ENCODE results near the gene MIER1. TPM values are rescaled to one million over a fixed set of nuclear protein-coding genes. Genes with fewer than 3 reads are reported as not detected.
"Not testable (repeated sequence)": the region's sequence is repeated elsewhere in the genome, so short reads cannot be mapped to it uniquely, and the experiment has no call there.

The MIER1 gene
- total RNA-seq (84.8 TPM), polyA plus RNA-seq (10 to 100 TPM; 33.4 to 41.9 (median 36.0) TPM)

GRCh38 chr1:66924756-66925557, at the start of gene MIER1, which contains the start of gene DNAI4:
TSS of gene MIER1 (plus strand) at chr1:66924990. CDS start at chr1:66925029, 39 bp downstream.
TSS of gene DNAI4 (minus strand) at chr1:66924856. CDS start at chr1:66924831, 25 bp downstream.
- Histone ChIP-seq H3K27me3 (ENCODE audit: control insufficient read depth, insufficient read depth, low read length) (no peaks in the 10 kb centered on the region), H3K4me3 (ENCODE audit: low read depth, low read length) (peak within 1 kb of the TSS; percentile 91), H3K36me3 (ENCODE audit: control insufficient read depth, insufficient read depth, low read length) (no peaks in the 10 kb centered on the region), H3K27ac (ENCODE audit: insufficient read depth, low read length, poor library complexity, severe bottlenecking) (peak within 1 kb of the TSS; percentile 95), H3K4me1 (ENCODE audit: control insufficient read depth, insufficient read depth, low read length, poor library complexity, severe bottlenecking) (peaks cover 36% of the 10 kb centered on the region), H3K9me3 (ENCODE audit: control insufficient read depth in 2 of 2, low read length in 2 of 2) (no peaks in the 10 kb centered on the region)
- Mint-ChIP-seq H3K27me3 (peaks cover 10% of the 10 kb centered on the region), H3K4me1 (peaks cover 41 to 62% (median 54%) of the 10 kb centered on the region in 4 donors), H3K36me3 (no peaks in the 10 kb centered on the region), H3K9me3 (no peaks in the 10 kb centered on the region), H3K4me3 (peak within 1 kb of the TSS; percentile 95 to 99 (median 98)), H3K27ac (peak within 1 kb of the TSS; percentile 90 to 97 (median 95))
- ATAC-seq (ENCODE audit: low read depth in 2 of 2) (peak; percentile 95 to 96), DNase-seq (peak; percentile 96 to 98 (median 97))

GRCh38 chr1:66876664-66877063, 48.1 kb upstream of the MIER1 start:
- ATAC-seq (ENCODE audit: low read depth in 2 of 2) (no peak), DNase-seq (no peak)
- Histone ChIP-seq H3K27me3 (ENCODE audit: control insufficient read depth, insufficient read depth, low read length) (no peaks in the 10 kb centered on the region), H3K27ac (ENCODE audit: insufficient read depth, low read length, poor library complexity, severe bottlenecking) (no peak overlapping the region), H3K36me3 (ENCODE audit: control insufficient read depth, insufficient read depth, low read length) (no peaks in the 10 kb centered on the region), H3K4me3 (ENCODE audit: low read depth, low read length) (no peak overlapping the region), H3K9me3 (ENCODE audit: control insufficient read depth in 2 of 2, low read length in 2 of 2) (no peaks in the 10 kb centered on the region), H3K4me1 (ENCODE audit: control insufficient read depth, insufficient read depth, low read length, poor library complexity, severe bottlenecking) (no peaks in the 10 kb centered on the region)
- Mint-ChIP-seq H3K27ac (no peak overlapping the region), H3K27me3 (peaks cover 7% of the 10 kb centered on the region), H3K4me1 (no peaks in the 10 kb centered on the region), H3K4me3 (no peak overlapping the region), H3K9me3 (peaks cover 0 to 16% (median 5%) of the 10 kb centered on the region in 7 donors), H3K36me3 (no peaks in the 10 kb centered on the region)

- H3K36me3 Mint-ChIP-seq, result no peaks in the 10 kb centered on the region
- DNase-seq, result no peak
- no peaks in the 10 kb centered on the region for H3K36me3 ChIP-seq (ENCODE audit: control insufficient read depth, insufficient read depth, low read length)
- H3K9me3 Mint-ChIP-seq, result peaks cover 0 to 1% (median 0%) of the 10 kb centered on the region in 7 donors
- H3K27me3 ChIP-seq (ENCODE audit: control insufficient read depth, insufficient read depth, low read length), result no peaks in the 10 kb centered on the region
- H3K4me1 Mint-ChIP-seq, result no peaks in the 10 kb centered on the region
- H3K27ac ChIP-seq (ENCODE audit: insufficient read depth, low read length, poor library complexity, severe bottlenecking), result no peak overlapping the region
- H3K9me3 ChIP-seq (ENCODE audit: control insufficient read depth in 2 of 2, low read length in 2 of 2), result no peaks in the 10 kb centered on the region
- no peak for ATAC-seq (ENCODE audit: low read depth in 2 of 2)
- no peak overlapping the region for H3K27ac Mint-ChIP-seq
- no peak overlapping the region for H3K4me3 Mint-ChIP-seq
- no peak overlapping the region for H3K4me3 ChIP-seq (ENCODE audit: low read depth, low read length)
- H3K27me3 Mint-ChIP-seq, result peaks cover 7% of the 10 kb centered on the region
- H3K4me1 ChIP-seq (ENCODE audit: control insufficient read depth, insufficient read depth, low read length, poor library complexity, severe bottlenecking), result no peaks in the 10 kb centered on the region
Measured at GRCh38 chr1:66889030-66889429, 35.8 kb upstream of the MIER1 start.

- Histone ChIP-seq H3K4me3 (ENCODE audit: low read depth, low read length) (no peak overlapping the region), H3K4me1 (ENCODE audit: control insufficient read depth, insufficient read depth, low read length, poor library complexity, severe bottlenecking) (no peaks in the 10 kb centered on the region), H3K9me3 (ENCODE audit: control insufficient read depth in 2 of 2, low read length in 2 of 2) (no peaks in the 10 kb centered on the region), H3K36me3 (ENCODE audit: control insufficient read depth, insufficient read depth, low read length) (no peaks in the 10 kb centered on the region), H3K27me3 (ENCODE audit: control insufficient read depth, insufficient read depth, low read length) (no peaks in the 10 kb centered on the region), H3K27ac (ENCODE audit: insufficient read depth, low read length, poor library complexity, severe bottlenecking) (no peak overlapping the region)
- peaks cover 0 to under 1% (median 0%) of the 10 kb centered on the region in 7 donors for H3K9me3 Mint-ChIP-seq
- no peak for ATAC-seq (ENCODE audit: low read depth in 2 of 2)
- H3K4me3 Mint-ChIP-seq, result no peak overlapping the region
- H3K27me3 Mint-ChIP-seq, result peaks cover 7% of the 10 kb centered on the region
- no peak overlapping the region for H3K27ac Mint-ChIP-seq
- H3K36me3 Mint-ChIP-seq, result no peaks in the 10 kb centered on the region
- DNase-seq, result no peak
- no peaks in the 10 kb centered on the region for H3K4me1 Mint-ChIP-seq
Measured at GRCh38 chr1:66890621-66891020, 34.2 kb upstream of the MIER1 start.

GRCh38 chr1:66893712-66894111, 31.1 kb upstream of the MIER1 start:
- no peaks in the 10 kb centered on the region for H3K36me3 Mint-ChIP-seq
- H3K9me3 ChIP-seq (ENCODE audit: control insufficient read depth in 2 of 2, low read length in 2 of 2), result no peaks in the 10 kb centered on the region
- H3K36me3 ChIP-seq (ENCODE audit: control insufficient read depth, insufficient read depth, low read length), result no peaks in the 10 kb centered on the region
- H3K27me3 Mint-ChIP-seq, result peaks cover 4% of the 10 kb centered on the region
- H3K4me3 ChIP-seq (ENCODE audit: low read depth, low read length), result no peak overlapping the region
- H3K9me3 Mint-ChIP-seq, result peaks cover 0 to 3% (median 0%) of the 10 kb centered on the region in 7 donors
- no peak for DNase-seq
- no peak for ATAC-seq (ENCODE audit: low read depth in 2 of 2)
- no peak overlapping the region for H3K4me3 Mint-ChIP-seq
- no peak overlapping the region for H3K27ac Mint-ChIP-seq
- no peaks in the 10 kb centered on the region for H3K4me1 Mint-ChIP-seq
- no peaks in the 10 kb centered on the region for H3K4me1 ChIP-seq (ENCODE audit: control insufficient read depth, insufficient read depth, low read length, poor library complexity, severe bottlenecking)
- H3K27ac ChIP-seq (ENCODE audit: insufficient read depth, low read length, poor library complexity, severe bottlenecking), result no peak overlapping the region
- peaks cover 2% of the 10 kb centered on the region for H3K27me3 ChIP-seq (ENCODE audit: control insufficient read depth, insufficient read depth, low read length)

GRCh38 chr1:66915203-66915602, 9.6 kb upstream of the MIER1 start:
- not testable (repeated sequence) for ATAC-seq (ENCODE audit: low read depth in 2 of 2); H3K36me3 Mint-ChIP-seq; H3K9me3 ChIP-seq (ENCODE audit: control insufficient read depth in 2 of 2, low read length in 2 of 2); H3K4me3 Mint-ChIP-seq; H3K36me3 ChIP-seq (ENCODE audit: control insufficient read depth, insufficient read depth, low read length); H3K27ac ChIP-seq (ENCODE audit: insufficient read depth, low read length, poor library complexity, severe bottlenecking); H3K27ac Mint-ChIP-seq; H3K27me3 ChIP-seq (ENCODE audit: control insufficient read depth, insufficient read depth, low read length); DNase-seq; H3K27me3 Mint-ChIP-seq; H3K4me3 ChIP-seq (ENCODE audit: low read depth, low read length); H3K9me3 Mint-ChIP-seq; H3K4me1 ChIP-seq (ENCODE audit: control insufficient read depth, insufficient read depth, low read length, poor library complexity, severe bottlenecking); H3K4me1 Mint-ChIP-seq

- Histone ChIP-seq H3K4me1 (ENCODE audit: control insufficient read depth, insufficient read depth, low read length, poor library complexity, severe bottlenecking) (no peaks in the 10 kb centered on the region), H3K27ac (ENCODE audit: insufficient read depth, low read length, poor library complexity, severe bottlenecking) (no peak overlapping the region), H3K9me3 (ENCODE audit: control insufficient read depth in 2 of 2, low read length in 2 of 2) (peaks cover 0 to 3% of the 10 kb centered on the region in 2 experiments), H3K27me3 (ENCODE audit: control insufficient read depth, insufficient read depth, low read length) (no peaks in the 10 kb centered on the region), H3K4me3 (ENCODE audit: low read depth, low read length) (no peak overlapping the region), H3K36me3 (ENCODE audit: control insufficient read depth, insufficient read depth, low read length) (no peaks in the 10 kb centered on the region)
- ATAC-seq (ENCODE audit: low read depth in 2 of 2), result no peak
- Mint-ChIP-seq H3K4me3 (no peak overlapping the region), H3K36me3 (peaks cover 4% of the 10 kb centered on the region), H3K27me3 (no peaks in the 10 kb centered on the region), H3K27ac (no peak overlapping the region), H3K9me3 (peaks cover 0 to 6% (median 2%) of the 10 kb centered on the region in 7 donors), H3K4me1 (peaks cover 0 to 4% (median 3%) of the 10 kb centered on the region in 4 donors)
- no peak for DNase-seq
Measured at GRCh38 chr1:66916320-66916719, 8.5 kb upstream of the MIER1 start.

GRCh38 chr1:66917476-66917875, 7.3 kb upstream of the MIER1 start:
- no peaks in the 10 kb centered on the region for H3K27me3 Mint-ChIP-seq
- peaks cover 0 to 6% (median 2%) of the 10 kb centered on the region in 7 donors for H3K9me3 Mint-ChIP-seq
- Histone ChIP-seq H3K4me1 (ENCODE audit: control insufficient read depth, insufficient read depth, low read length, poor library complexity, severe bottlenecking) (no peaks in the 10 kb centered on the region), H3K27ac (ENCODE audit: insufficient read depth, low read length, poor library complexity, severe bottlenecking) (no peak overlapping the region), H3K4me3 (ENCODE audit: low read depth, low read length) (no peak overlapping the region), H3K9me3 (ENCODE audit: control insufficient read depth in 2 of 2, low read length in 2 of 2) (peaks cover 0 to 3% of the 10 kb centered on the region in 2 experiments), H3K27me3 (ENCODE audit: control insufficient read depth, insufficient read depth, low read length) (no peaks in the 10 kb centered on the region), H3K36me3 (ENCODE audit: control insufficient read depth, insufficient read depth, low read length) (no peaks in the 10 kb centered on the region)
- H3K4me3 Mint-ChIP-seq, result peak overlapping the region in 1 of 4 donors; percentile 4
- ATAC-seq (ENCODE audit: low read depth in 2 of 2), result no peak
- DNase-seq, result no peak
- peaks cover 4 to 7% (median 6%) of the 10 kb centered on the region in 4 donors for H3K4me1 Mint-ChIP-seq
- H3K36me3 Mint-ChIP-seq, result peaks cover 4% of the 10 kb centered on the region
- H3K27ac Mint-ChIP-seq, result no peak overlapping the region
